Mesothelial cell of epicardium (in vitro differentiated cells): ENCODE data around the gene MYZAP. TPM values are rescaled to one million over a fixed set of nuclear protein-coding genes. Genes with fewer than 3 reads are reported as not detected.

Experiments used
- DNase-seq, 2 experiments: peaks; one replicate each; pipeline ENCODE4 v3.0.0; 2021; ENCODE audit warnings: low spot score in 2 of 2; ENCODE audit not compliant: unreplicated experiment in 2 of 2
- H3K27ac Mint-ChIP-seq: 2 replicates; pipeline ENCODE4 v1.8.0; 2021; ENCODE audit warnings: mixed read lengths
- H3K27me3 Mint-ChIP-seq: 2 replicates; pipeline ENCODE4 v1.8.0; 2021; ENCODE audit warnings: low read depth, mixed read lengths
- H3K36me3 Mint-ChIP-seq: 2 replicates; pipeline ENCODE4 v1.8.0; 2021; ENCODE audit warnings: mixed read lengths
- H3K4me1 Mint-ChIP-seq: 2 replicates; pipeline ENCODE4 v1.8.0; 2021; ENCODE audit warnings: mixed read lengths
- H3K4me3 Mint-ChIP-seq: 2 replicates; pipeline ENCODE4 v1.8.0; 2021; ENCODE audit warnings: mild to moderate bottlenecking, moderate library complexity, mixed read lengths
- H3K9me3 Mint-ChIP-seq: 2 replicates; pipeline ENCODE4 v1.8.0; 2021; ENCODE audit warnings: mixed read lengths
- total RNA-seq: library from RNA; stranded (reverse); gene quantifications from 3 replicates; pipeline ENCODE4 v1.2.1, GENCODE V29; 2021
- TF ChIP-seq, protein P1 (sequence below): fragments of 200-600 bp; sonication (generic); IDR thresholded peaks from one replicate; pipeline ENCODE4 v1.5.0; 2021; ENCODE audit warnings: antibody characterized with exemption; ENCODE audit not compliant: unreplicated experiment

The MYZAP gene
- total RNA-seq, 1 donor from 2014 or later = 3.3 TPM

DNA sequence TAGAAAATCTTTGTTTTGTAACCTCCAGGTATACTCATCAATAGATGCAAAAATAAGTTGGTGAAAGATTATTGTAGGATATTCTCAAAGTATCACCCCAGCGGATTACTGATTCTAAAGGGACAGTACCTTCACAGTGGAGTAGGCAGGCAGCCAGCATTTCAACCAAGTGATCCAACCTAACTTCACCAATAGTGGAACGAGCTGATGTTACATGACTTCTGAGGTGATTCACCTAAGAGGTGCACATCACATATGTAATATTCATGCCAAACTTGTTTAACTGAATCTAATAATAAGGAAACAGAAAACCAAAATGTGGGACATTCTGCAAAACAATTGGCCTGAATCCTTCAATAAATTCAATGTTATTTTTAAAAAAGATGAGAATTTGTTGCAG lies 14.3 kb downstream of the MYZAP start:
- TF ChIP-seq, protein P1, sequence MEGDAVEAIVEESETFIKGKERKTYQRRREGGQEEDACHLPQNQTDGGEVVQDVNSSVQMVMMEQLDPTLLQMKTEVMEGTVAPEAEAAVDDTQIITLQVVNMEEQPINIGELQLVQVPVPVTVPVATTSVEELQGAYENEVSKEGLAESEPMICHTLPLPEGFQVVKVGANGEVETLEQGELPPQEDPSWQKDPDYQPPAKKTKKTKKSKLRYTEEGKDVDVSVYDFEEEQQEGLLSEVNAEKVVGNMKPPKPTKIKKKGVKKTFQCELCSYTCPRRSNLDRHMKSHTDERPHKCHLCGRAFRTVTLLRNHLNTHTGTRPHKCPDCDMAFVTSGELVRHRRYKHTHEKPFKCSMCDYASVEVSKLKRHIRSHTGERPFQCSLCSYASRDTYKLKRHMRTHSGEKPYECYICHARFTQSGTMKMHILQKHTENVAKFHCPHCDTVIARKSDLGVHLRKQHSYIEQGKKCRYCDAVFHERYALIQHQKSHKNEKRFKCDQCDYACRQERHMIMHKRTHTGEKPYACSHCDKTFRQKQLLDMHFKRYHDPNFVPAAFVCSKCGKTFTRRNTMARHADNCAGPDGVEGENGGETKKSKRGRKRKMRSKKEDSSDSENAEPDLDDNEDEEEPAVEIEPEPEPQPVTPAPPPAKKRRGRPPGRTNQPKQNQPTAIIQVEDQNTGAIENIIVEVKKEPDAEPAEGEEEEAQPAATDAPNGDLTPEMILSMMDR = no peak
- Mint-ChIP-seq H3K27me3 (no peaks in the 10 kb centered on the region), H3K4me1 (peaks cover 11% of the 10 kb centered on the region), H3K27ac (no peak overlapping the region), H3K36me3 (peaks cover 3% of the 10 kb centered on the region), H3K9me3 (no peaks in the 10 kb centered on the region), H3K4me3 (no peak overlapping the region)
- DNase-seq = no peak

DNA sequence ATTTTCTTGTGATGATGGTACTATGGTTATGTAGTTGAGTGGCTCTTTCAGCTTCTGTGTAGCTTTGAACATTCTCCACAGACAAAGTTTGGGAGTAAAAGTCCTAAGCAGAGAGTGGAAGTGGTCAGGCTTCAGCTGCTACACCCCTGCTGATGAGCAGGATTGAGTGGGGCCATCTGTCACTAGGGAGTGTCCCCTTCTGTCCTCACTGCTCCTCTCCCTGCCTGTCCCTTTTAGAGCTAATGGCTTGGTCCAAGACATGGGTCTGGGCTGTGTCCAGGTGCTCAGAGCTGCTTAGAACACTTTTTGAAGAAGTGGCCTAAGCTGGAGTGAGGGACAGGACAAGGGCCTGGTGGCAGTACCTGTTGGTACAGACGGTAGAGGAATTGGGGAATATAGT lies 15.1 kb downstream of the MYZAP start:
- H3K36me3 Mint-ChIP-seq = peaks cover 3% of the 10 kb centered on the region
- TF ChIP-seq, protein P1 = no peak
- peaks cover 16% of the 10 kb centered on the region for H3K4me1 Mint-ChIP-seq
- H3K9me3 Mint-ChIP-seq = no peaks in the 10 kb centered on the region
- no peak overlapping the region for H3K4me3 Mint-ChIP-seq
- H3K27ac Mint-ChIP-seq = no peak overlapping the region
- DNase-seq = no peak
- H3K27me3 Mint-ChIP-seq = no peaks in the 10 kb centered on the region

DNA sequence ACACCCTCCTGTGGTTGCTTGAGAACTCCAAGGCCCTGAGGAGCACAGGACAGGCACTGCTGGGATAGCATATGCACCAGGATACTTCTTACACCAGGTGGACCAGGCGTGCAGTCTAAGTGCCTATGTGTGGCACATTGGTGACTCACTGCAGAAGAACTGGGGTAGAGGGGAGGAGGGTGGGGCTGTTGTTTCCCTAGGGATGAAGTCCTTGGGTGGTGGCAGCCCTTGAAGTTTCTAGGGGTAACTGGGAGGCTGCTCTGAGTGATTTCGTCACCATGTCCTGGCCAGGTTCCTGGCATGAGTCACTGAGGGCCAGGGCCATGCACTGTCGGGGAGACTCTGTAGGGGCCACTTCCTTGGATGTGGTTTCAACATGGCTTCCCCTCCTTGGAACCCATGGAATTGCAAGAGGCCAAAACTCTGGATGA lies 15.9 kb downstream of the MYZAP start:
- Mint-ChIP-seq H3K36me3 (peaks cover 3% of the 10 kb centered on the region), H3K9me3 (no peaks in the 10 kb centered on the region), H3K4me1 (peaks cover 24% of the 10 kb centered on the region), H3K27me3 (no peaks in the 10 kb centered on the region), H3K4me3 (no peak overlapping the region), H3K27ac (no peak overlapping the region)
- TF ChIP-seq, protein P1 = no peak
- DNase-seq = no peak

DNA sequence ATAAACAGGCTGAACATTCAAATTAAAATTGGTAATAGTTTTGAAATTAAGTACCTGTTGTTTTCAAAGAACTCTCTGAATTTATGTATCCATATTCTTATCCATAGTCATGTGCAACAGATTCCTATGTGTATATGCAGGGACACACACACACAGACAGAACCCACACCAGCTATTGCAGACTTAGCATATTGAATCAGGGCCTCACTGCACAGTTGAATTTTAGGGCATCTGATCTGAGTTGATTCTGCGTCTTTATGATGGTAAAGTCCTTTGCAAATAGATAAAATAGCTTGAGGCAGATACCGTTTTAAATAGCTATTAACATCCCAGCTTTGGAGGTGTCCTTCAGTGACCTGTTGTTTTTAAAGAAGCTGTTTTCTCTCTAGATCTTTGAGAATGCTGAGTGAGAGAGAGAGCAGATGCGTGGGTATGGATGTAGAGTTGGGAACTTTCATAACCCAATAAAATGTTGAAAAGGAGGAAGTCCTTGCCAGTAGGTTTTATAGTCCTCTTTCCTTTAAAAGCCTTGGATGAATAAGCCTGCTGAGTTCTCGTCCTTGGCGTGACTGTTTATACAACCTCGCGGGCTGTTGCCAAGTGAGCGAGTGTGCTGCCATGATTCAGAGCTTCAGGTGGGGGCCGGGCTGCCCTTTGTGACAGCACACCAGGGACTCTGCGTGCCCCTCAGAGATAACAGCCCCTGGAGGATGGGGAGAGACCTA lies 18.3 kb downstream of the MYZAP start:
- Mint-ChIP-seq H3K27me3 (no peaks in the 10 kb centered on the region), H3K27ac (peak overlapping the region; percentile 57), H3K4me1 (peaks cover 24% of the 10 kb centered on the region), H3K36me3 (peaks cover under 1% of the 10 kb centered on the region), H3K9me3 (no peaks in the 10 kb centered on the region), H3K4me3 (no peak overlapping the region)
- no peak for DNase-seq
- TF ChIP-seq, protein P1 = no peak

DNA sequence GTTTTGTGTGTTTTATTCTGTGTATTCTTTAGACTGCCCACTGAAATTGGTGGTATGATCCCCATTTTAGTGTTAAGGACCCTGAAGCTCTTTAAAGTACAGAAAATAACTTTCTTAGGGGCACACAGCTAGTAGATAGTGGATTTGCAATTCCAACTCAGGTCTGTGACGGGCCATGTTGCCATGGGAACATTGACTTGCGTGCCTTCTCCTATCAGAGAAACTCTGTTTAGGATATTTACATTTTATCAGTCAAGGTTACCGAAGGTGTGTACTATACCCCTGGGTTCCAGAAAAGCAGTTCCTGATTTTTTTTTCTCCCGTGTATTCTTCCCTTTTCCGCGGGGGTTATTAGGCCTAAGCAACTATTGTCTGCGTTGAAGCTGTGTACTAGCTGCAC lies 19.4 kb downstream of the MYZAP start:
- H3K36me3 Mint-ChIP-seq = no peaks in the 10 kb centered on the region
- H3K9me3 Mint-ChIP-seq = no peaks in the 10 kb centered on the region
- no peaks in the 10 kb centered on the region for H3K27me3 Mint-ChIP-seq
- peaks cover 24% of the 10 kb centered on the region for H3K4me1 Mint-ChIP-seq
- DNase-seq = no peak
- TF ChIP-seq, protein P1 = no peak
- no peak overlapping the region for H3K4me3 Mint-ChIP-seq
- H3K27ac Mint-ChIP-seq = peak overlapping the region; percentile 69
